ENCODE results near the gene GPR107.

GRCh38 chr9:130160862-130161470 lies 107.3 kb downstream of the GPR107 start:
- TF ChIP-seq CTCF (IDR thresholded peaks at IDR 0.05) (no peak), POLR2AphosphoS5 (IDR thresholded peaks at IDR 0.05) (no peak), EP300 (IDR thresholded peaks at IDR 0.05) (no peak), POLR2A (IDR thresholded peaks at IDR 0.05) (no peak)
